HepG2 (cell line): Measurements from ENCODE around the gene NAT14. TPM values are rescaled to one million over a fixed set of nuclear protein-coding genes. Genes with fewer than 3 reads are reported as not detected.

ENCODE experiments used
- AKAP8 ChIP-seq: sonication (generic); formaldehyde crosslinking; IDR thresholded peaks from 2 replicates; pipeline ENCODE4 v1.5.1; 2020; ENCODE audit warnings: mild to moderate bottlenecking, missing genetic modification reagents
- ASH2L ChIP-seq: fragments of 300-600, 200-600 bp; sonication (generic); IDR thresholded peaks from 2 replicates; pipeline ENCODE4 v1.7.0; 2017; ENCODE audit warnings: low read depth, mild to moderate bottlenecking, moderate library complexity, mixed read lengths, low read length; ENCODE audit not compliant: insufficient read length
- CEBPB ChIP-seq: IDR thresholded peaks from 2 replicates; pipeline ENCODE4 v1.6.1; 2011; ENCODE audit warnings: low read depth, low read length, improper control_type of control experiment, borderline replicate concordance
- ELF4 ChIP-seq: sonication (generic); formaldehyde crosslinking; IDR thresholded peaks from 2 replicates; pipeline ENCODE4 v1.5.0; 2020; ENCODE audit warnings: missing genetic modification reagents, mild to moderate bottlenecking, moderate library complexity, borderline replicate concordance
- FOXA3 ChIP-seq: IDR thresholded peaks from 2 replicates; pipeline ENCODE4 v1.6.1; 2016; ENCODE audit warnings: missing genetic modification reagents, missing compliant biosample characterization
- HNF4A ChIP-seq: sonication (generic); formaldehyde crosslinking; IDR thresholded peaks from 2 replicates; pipeline ENCODE4 v1.4.0; 2020; ENCODE audit warnings: missing genetic modification reagents
- MIER3 ChIP-seq: IDR thresholded peaks from 2 replicates; pipeline ENCODE4 v1.6.1; 2016; ENCODE audit warnings: missing compliant biosample characterization, borderline replicate concordance
- MXI1 ChIP-seq: IDR thresholded peaks from 3 replicates; pipeline ENCODE4 v1.6.1; 2012; ENCODE audit warnings: low read depth, low read length, inconsistent platforms, borderline replicate concordance
- PPARG ChIP-seq: conservative IDR thresholded peaks from 2 replicates; pipeline ENCODE4 v1.6.1; 2016; ENCODE audit warnings: missing biosample characterization, missing genetic modification reagents
- SKI ChIP-seq: fragments of 450-650 bp; IDR thresholded peaks from one replicate; pipeline ENCODE4 v1.6.1; 2018; ENCODE audit warnings: mild to moderate bottlenecking; ENCODE audit not compliant: partially characterized antibody
- SP5 ChIP-seq: IDR thresholded peaks from 2 replicates; pipeline ENCODE4 v1.6.1; 2016; ENCODE audit warnings: low read depth, borderline replicate concordance
- ZFYVE20 ChIP-seq: sonication (generic); formaldehyde crosslinking; IDR thresholded peaks from 2 replicates; pipeline ENCODE4 v1.8.0; 2023; ENCODE audit warnings: low read depth, mild to moderate bottlenecking, moderate library complexity, missing genetic modification reagents, borderline replicate concordance
- ZNF337 ChIP-seq: sonication (generic); formaldehyde crosslinking; IDR thresholded peaks from 2 replicates; pipeline ENCODE4 v1.5.1; 2020; ENCODE audit warnings: missing genetic modification reagents, low read depth, mild to moderate bottlenecking, borderline replicate concordance
- ZNF619 ChIP-seq: sonication (generic); formaldehyde crosslinking; IDR thresholded peaks from 2 replicates; pipeline ENCODE4 v1.4.0; 2020; ENCODE audit warnings: mild to moderate bottlenecking, missing genetic modification reagents
- ZNF746 ChIP-seq: sonication (generic); formaldehyde crosslinking; IDR thresholded peaks from 2 replicates; pipeline ENCODE4 v1.8.0; 2022; ENCODE audit warnings: mild to moderate bottlenecking, missing genetic modification reagents
- ZNF749 ChIP-seq: sonication (generic); formaldehyde crosslinking; IDR thresholded peaks from 2 replicates; pipeline ENCODE4 v1.8.0; 2022; ENCODE audit warnings: mild to moderate bottlenecking, missing genetic modification reagents, moderate library complexity, borderline replicate concordance
- polyA plus RNA-seq, 8 experiments: library from polyadenylated mRNA; depleted of rRNA in 3 of 8; stranded (reverse) in 7 of 8; unstranded in 1 of 8; fragments of >200 nt; fragmentation: Illumina TruSeq in 4 of 8; extraction: Trizol in 4 of 8; gene quantifications; 2 replicates each; pipeline versions ENCODE4 v1.2.1 to v1.2.3, GENCODE V29; 2011 to 2016; ENCODE audit warnings: low read depth in 4 of 8, missing spikeins in 1 of 8, mixed read lengths in 1 of 8; ENCODE audit not compliant: insufficient read depth in 1 of 8
- total RNA-seq, 5 experiments: library from RNA; depleted of rRNA; stranded (reverse); fragments of >200 nt; fragmentation: Illumina TruSeq; extraction: Trizol; gene quantifications; 2 replicates each; pipeline ENCODE4 v1.2.3, GENCODE V29; 2016; ENCODE audit warnings: low read depth in 1 of 5
- TF ChIP-seq, protein P1 (sequence below): sonication (generic); formaldehyde crosslinking; IDR thresholded peaks from 2 replicates; pipeline ENCODE4 v1.4.0; 2020; ENCODE audit warnings: missing genetic modification reagents; ENCODE audit errors: not compliant biosample characterization
- TF ChIP-seq, protein P2 (sequence below): sonication (generic); formaldehyde crosslinking; IDR thresholded peaks from 2 replicates; pipeline ENCODE4 v1.8.1; 2023; ENCODE audit warnings: mild to moderate bottlenecking, moderate library complexity, missing genetic modification reagents

Gene NAT14
- total and polyA plus RNA-seq, 2 of the 13 experiments (the other 11 are each of a cell fraction or from before 2014, with no cell fraction given) = 20.7 to 22.3 TPM

DNA sequence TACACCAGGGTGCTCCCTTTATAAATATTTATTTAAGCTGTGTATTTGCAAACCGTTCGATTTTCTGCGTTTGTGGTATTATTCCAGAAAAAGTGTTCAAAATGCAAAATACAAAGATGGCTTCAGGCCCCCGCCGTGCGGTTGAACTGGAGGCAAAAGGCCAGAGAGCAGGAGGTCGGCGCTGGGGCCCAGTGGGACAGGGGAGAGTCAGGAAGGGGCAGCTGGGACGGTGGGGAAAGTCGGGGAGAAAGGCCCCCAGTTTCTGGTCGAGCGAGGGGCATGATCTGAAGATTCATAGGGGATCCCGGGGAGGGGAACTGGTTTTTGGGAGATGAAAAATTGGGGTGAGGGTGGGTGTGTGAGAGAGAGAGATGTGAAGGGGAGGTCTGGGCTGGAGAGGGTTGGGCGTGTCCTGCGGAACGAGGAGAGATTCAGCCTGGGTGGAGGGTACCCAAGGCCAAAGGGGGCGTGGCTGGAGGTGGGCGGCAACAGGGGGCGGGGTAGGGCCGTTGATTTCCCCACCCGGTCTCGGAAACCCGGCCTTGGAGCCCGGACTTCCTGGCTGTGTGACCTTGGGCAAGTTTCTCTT is 24.2 kb upstream of the NAT14 start (continued):
- TF ChIP-seq, protein P1, sequence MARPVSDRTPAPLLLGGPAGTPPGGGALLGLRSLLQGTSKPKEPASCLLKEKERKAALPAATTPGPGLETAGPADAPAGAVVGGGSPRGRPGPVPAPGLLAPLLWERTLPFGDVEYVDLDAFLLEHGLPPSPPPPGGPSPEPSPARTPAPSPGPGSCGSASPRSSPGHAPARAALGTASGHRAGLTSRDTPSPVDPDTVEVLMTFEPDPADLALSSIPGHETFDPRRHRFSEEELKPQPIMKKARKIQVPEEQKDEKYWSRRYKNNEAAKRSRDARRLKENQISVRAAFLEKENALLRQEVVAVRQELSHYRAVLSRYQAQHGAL = peak; percentile 6
- TF ChIP-seq MXI1 = no peak; the same call in 2 of the 3 replicates
- 0 out of 2 replicates have a peak, but pooled peaks have one; percentile 7 for TF ChIP-seq MIER3 (CRISPR knock-in tag)
- peak; percentile 31; the same call in 1 of the 2 replicates for TF ChIP-seq ZNF746 (CRISPR knock-in tag)
- no peak for TF ChIP-seq ZNF337 (CRISPR knock-in tag)
- TF ChIP-seq ELF4 = 0 out of 2 replicates have a peak, but pooled peaks have one; percentile 51
- TF ChIP-seq SKI = peak; percentile 18
- TF ChIP-seq HNF4A (CRISPR knock-in tag) = peak; percentile 19; the same call in 1 of the 2 replicates
- peak; percentile 72 for TF ChIP-seq CEBPB
- no peak for TF ChIP-seq ZFYVE20 (CRISPR knock-in tag)
- TF ChIP-seq ZNF619 (CRISPR knock-in tag) = no peak
- TF ChIP-seq ZNF749 (CRISPR knock-in tag) = no peak
- TF ChIP-seq PPARG = 0 out of 2 replicates have a peak, but pooled peaks have one; percentile 5
- TF ChIP-seq FOXA3 (CRISPR knock-in tag) = no peak
- 0 out of 2 replicates have a peak, but pooled peaks have one; percentile 20 for TF ChIP-seq AKAP8 (CRISPR knock-in tag)
- TF ChIP-seq SP5 (CRISPR knock-in tag) = peak; percentile 85
- TF ChIP-seq ASH2L = peak; percentile 3
- TF ChIP-seq, protein P2, sequence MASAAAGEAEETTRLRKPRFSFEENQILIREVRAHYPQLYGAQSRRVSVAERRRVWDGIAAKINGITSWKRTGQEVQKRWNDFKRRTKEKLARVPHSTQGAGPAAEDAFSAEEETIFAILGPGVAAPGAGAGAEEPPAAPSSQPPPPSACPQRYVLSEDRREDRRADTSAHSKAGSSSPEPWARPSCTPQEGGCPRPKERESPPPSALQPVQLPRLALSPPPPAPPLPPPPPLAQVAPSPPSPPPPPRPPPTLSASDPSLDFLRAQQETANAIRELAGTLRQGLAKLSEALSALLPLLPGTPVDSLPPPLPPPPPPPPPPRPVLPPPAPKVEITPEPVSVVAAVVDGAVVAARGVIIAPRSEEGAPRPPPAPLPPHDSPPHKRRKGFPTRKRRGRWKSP (CRISPR knock-in tag) = peak; percentile 73; the same call in 1 of the 2 replicates
- TF ChIP-seq, all 625 proteins: peak for 43
